Retinal pigment epithelial cell (primary cell): ENCODE measurements around the gene ISLR.

Experiments used
- DNase-seq: peaks from one replicate; pipeline ENCODE4 v3.0.0-alpha.2; 2010; ENCODE audit warnings: low read depth
- H3K4me3 ChIP-seq: 2 replicates; pipeline ENCODE4 v1.5.1; 2011; ENCODE audit warnings: mild to moderate bottlenecking, low read length, control low read depth, moderate library complexity
- CTCF ChIP-seq: conservative IDR thresholded peaks from 2 replicates; pipeline ENCODE4 v1.5.1; 2011; ENCODE audit warnings: low read depth, low read length, control low read depth, inconsistent platforms

ISLR gene

GRCh38 chr15:74191798-74192197, 18.3 kb downstream of the ISLR start:
- DNase-seq, result peak; percentile 83
- no peak for TF ChIP-seq CTCF
- no peak overlapping the region for H3K4me3 ChIP-seq

GRCh38 chr15:74192751-74193150, 19.2 kb downstream of the ISLR start:
- no peak for DNase-seq
- H3K4me3 ChIP-seq, result no peak overlapping the region
- no peak for TF ChIP-seq CTCF

- DNase-seq, result peak; percentile 88
- no peak overlapping the region for H3K4me3 ChIP-seq
- TF ChIP-seq CTCF, result no peak
Measured at GRCh38 chr15:74193299-74193718, 19.8 kb downstream of the ISLR start.

- TF ChIP-seq CTCF, result no peak
- DNase-seq, result no peak
- no peak overlapping the region for H3K4me3 ChIP-seq
Measured at GRCh38 chr15:74193905-74194304, 20.4 kb downstream of the ISLR start.

- no peak for TF ChIP-seq CTCF
- H3K4me3 ChIP-seq, result no peak overlapping the region
- DNase-seq, result no peak
Measured at GRCh38 chr15:74194572-74195559, 21.4 kb downstream of the ISLR start.

GRCh38 chr15:74196175-74196574, 22.7 kb downstream of the ISLR start:
- DNase-seq, result peak; percentile 77
- TF ChIP-seq CTCF, result no peak
- no peak overlapping the region for H3K4me3 ChIP-seq
